HG03565 (cell line): ENCODE measurements around the gene PHF2.
A peak's percentile ranks its signal among the peaks of the same experiment; 100 is the strongest.

Experiments
- ATAC-seq: cut with Tn5 transposase; IDR thresholded peaks from one replicate; pipeline ENCODE4 v1.9.1; 2021; ENCODE audit warnings: mild to moderate bottlenecking, moderate library complexity; ENCODE audit not compliant: unreplicated experiment

Gene PHF2

DNA sequence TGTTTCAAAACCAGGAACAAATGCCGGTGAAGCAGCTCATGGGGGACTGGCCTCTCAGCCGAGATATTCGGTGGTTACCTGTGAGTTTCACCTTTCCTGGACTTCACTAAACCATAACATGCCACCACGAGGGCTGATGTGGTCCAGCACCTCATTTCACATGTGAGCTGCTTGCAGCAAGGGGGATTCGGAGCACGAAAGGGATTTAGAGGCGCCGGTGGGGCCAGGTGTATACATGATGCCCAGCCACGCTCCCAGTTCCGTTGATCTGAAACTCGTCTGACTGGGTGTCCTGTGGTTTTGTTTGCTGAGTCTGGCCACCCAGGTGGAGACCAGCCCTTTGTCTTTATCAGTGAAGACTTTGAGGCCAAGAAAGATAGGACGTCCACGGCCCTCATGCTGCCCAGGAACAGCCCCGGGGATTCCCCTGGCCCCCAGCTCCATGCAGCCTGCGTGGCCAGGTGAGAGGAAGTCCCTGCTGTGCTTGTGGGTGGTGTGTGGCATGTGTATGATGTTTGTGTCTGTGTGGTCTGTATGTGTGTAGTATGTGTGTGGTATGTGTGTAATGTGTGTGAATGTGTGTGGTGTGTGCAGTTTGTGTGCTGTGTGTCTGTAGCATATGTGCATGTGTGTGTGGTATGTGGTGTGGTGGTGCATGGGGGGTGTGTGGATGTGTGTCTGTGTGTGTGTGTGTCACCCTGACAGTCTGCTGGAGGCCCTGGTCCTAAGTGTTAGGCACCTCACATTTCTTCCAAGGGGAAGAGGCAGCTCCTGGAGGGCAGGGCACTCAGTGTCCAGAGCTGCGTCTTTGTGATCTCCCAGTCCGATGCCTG, 23.4 kb downstream of the PHF2 start:
- ATAC-seq = no peak

DNA sequence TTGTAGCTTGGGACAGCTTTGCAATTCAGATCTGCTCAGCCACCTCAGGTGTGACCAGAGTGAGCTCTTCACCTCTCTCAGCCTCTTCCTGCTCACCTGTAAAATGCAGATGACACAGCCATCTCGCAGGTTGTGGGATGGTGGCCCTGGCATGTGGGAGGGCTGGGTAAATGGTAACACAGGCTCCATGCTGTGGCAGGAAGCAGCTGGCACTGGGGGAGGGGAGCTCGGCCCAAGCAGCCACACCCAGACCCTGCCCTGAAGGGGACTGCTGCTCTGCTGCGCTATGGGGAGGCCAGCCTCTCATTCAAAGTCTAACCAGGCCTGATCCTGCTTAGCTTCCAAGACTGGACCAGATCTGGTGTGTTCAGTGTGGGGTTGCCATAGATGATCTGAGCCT, 24.1 kb downstream of the PHF2 start:
- no peak for ATAC-seq

DNA sequence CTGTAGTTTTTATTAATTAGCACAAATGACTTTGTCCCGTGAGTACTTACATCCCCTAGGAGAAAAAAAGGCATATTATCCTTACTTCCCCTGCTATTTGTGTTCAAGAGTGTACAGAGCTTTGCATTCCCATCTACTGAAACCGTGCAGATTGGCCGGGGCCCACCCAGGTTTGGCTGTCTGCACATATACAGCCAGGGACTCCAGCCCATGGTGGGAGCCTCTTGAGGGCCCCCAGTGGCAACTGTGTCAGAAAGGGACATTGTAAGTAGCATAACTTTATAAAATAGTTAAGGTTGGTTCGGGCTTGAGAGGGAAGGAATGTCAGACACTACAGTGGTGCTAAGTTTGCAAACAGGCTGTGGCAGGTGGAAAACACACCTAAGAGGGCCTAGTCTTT, 24.7 kb downstream of the PHF2 start:
- ATAC-seq = no peak

DNA sequence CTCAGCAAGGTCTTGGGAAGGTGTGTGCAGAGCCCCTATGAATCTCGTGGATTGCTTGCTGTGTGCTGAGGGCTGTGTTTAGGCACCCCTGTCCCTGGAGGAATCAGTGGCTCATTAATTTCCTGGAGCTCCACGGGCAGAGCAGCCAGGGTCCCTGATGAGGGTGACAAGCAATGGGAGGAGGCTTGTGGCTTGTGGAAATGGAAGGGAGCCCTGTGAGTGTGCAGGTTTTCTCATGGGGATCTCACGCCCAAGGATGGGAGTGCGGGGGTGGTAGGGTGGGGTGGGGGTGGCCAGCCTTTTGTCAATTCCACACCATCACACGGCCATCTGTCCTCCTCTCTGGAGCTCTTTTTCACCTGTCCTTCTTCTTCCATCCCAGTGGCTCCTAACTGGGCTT, 25.3 kb downstream of the PHF2 start:
- ATAC-seq = no peak

DNA sequence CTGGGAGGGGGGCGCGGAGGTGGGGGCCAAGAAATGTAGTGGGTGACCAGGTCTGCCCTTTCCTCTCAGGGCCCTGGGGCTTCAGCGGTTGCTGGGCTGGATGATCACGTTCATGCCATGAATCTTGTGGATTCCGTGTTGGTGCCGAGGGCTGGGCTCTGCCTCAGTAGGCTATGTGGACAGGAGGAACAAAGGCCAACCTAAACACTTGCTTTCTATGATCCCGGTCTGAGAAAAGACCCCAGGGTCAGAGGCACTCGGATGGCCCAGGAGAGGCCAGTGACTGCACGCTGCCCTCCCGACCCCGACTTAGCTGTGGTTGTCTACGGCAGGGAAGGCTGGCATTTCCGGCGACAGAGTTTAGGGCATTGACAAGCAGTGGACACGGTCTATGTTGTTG, 26.6 kb downstream of the PHF2 start:
- ATAC-seq = no peak

DNA sequence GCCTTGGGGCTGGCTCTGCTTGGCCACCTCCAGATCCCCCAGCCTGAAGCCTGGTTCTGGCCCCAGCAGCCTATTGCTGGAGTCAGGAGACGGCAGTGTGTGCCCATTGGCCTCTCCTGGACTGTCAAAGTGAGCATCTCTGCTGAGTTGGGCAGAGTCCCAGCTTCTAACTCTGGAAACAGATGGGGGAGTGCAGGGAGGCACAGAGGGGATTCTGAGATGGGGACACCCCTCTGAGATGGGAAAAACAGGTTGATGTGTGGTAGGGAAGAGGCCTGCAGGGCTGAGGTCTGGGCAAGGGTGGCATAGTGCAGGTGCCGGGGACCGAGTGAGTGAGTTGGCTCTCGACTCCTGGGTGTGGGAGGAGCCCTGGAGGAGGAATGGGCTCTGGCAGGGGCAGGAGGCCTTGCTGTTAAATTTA, 27.5 kb downstream of the PHF2 start:
- ATAC-seq = no peak

- ATAC-seq = no peak
Measured at GRCh38 chr9:93606187-93606586, 29.8 kb downstream of the PHF2 start.

DNA sequence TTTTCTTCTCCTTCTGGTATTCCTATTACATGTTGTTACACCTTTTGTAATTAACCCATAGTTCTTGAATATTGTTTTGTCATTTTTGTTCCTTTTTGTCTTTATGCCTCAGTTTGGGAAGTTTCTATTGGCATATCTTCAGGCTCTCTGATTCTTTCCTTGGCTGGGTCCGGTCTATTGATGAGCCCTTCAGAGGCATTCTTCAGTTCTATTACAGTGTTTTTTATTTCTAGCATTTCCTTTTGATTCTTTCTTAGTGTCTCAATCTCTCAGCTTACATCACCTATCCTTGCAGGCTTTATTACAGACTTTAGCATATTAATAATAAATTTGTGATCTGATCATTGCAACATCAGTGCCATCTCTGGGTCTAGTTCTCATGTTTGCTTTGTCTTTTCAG, 33.8 kb downstream of the PHF2 start:
- ATAC-seq = no peak

DNA sequence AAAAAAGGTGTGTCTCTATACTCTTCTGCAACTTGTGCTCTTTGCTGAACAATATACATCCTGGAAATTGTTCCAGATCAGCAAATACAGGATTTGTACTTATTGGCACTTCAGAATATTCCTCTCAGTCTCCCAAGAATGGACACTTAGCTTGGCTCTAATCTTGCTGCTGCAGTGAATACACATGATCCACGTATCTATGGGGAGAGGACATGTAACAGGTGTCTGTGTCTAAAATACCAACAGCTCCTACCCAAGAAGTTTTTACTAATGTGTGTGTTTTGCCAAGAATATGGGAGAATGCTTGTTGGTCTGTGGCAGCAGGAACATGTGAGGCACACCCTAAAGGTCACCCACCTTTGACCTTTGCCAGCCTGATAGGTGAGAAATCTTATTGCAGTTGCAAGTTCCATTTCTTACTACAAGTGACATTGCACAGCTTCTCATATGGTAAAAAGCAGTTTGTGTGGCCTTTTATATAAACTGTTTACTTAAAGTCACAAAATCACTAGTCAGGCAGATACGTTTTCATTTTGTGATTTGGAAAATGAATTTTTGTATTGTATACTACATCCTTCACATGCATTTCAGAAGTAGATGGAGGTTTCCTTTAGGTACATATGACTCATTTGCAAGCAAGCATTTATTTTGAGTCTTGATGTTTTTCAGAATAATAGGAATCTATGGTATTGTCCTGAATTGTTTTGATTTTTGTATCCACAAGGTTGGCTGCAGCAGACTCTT, 35.8 kb downstream of the PHF2 start:
- no peak for ATAC-seq

DNA sequence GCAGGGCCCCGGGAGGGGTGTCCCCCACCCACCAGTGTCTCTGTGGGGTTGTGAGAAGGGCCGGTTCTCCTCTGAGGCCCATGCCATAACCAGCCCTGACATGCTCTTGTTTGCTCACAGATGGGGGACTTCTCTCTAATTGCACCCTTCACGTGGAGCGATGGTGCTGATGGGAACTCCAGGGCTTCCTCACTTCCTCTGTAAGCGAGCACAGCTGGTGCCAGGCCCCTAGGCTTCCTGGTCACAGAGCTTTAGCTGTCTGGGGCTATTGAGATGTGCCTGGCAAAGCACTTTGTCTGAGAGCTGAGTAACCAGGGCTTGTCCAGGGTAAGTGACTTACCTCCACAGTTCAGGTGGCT, 36.4 kb downstream of the PHF2 start:
- peak; percentile 57 for ATAC-seq

GRCh38 chr9:93613174-93613573, 36.8 kb downstream of the PHF2 start:
- no peak for ATAC-seq

DNA sequence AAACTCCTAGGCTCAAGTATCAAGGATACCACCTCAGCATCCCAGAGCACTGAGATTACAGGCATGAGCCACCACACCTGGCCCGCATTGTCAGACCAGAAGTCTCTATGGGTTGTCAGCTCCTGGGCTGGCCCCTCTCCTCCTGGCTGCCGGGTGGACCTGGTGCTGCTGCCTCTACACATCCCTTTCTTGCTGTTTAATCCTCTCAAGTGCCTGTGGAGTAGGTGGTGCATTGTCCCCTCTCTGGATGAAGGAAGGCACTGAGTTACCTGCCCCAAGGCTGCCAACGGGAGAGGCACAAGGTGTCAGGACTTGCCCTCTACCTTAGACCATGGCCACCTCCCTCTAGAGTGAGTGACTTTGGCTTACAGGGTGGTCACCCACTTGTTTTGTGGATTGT, 37.4 kb downstream of the PHF2 start:
- ATAC-seq = no peak

DNA sequence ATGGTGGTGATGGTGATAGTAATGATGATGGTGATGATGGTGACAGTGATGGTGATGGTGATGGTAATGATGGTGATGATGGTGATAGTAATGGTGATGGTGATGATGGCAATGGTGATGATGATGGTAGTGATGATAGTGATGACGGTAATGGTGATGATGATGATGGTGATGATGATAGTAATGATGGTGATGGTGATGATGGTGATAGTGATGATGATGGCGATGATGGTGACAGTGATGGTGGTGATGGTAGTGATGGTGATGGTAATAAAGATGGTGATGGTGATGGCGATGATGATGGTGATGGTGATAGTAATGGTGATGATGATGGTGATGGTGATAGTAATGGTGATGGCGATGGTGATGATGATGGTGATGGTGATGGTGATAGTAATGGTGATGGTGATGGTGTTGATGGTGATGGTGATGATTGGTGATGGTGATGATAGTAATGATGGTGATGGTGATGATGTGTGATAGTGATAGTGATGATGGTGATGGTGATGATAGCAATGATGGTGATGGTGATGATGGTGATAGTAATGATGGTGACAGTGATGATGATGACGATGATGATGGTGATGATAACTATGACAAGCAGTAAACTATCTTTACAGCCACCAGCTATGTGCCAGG, 38.6 kb downstream of the PHF2 start:
- no peak for ATAC-seq

- ATAC-seq = no peak
Measured at GRCh38 chr9:93616044-93616443, 39.7 kb downstream of the PHF2 start.

- no peak for ATAC-seq
Measured at GRCh38 chr9:93617273-93617672, 40.9 kb downstream of the PHF2 start.

- no peak for ATAC-seq
Measured at GRCh38 chr9:93619272-93619775, 42.9 kb downstream of the PHF2 start.

DNA sequence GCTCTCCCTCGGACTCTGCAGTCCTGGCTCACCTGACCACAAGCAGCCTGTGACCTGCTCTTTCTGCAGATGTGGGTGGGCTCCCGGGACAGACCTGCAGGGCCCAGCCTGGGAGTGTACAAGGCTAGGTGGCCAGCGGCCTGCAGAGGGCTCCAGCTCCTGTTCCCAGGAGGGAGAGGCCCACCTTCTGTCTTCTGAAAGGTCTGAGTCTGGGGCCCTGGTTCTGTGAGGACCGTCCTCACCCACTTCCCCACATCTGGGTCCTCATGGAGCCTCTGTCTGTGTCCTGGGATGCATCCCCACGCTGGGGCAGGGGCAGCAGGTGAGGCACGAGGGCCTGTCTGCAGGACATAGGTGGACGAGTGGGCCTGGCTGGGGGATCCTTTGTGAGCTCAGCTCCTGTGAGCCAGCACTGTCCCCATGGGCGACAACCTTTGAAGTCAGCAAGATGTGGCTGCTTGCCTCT, 43.7 kb downstream of the PHF2 start:
- no peak for ATAC-seq

GRCh38 chr9:93620881-93621820, 44.8 kb downstream of the PHF2 start:
- ATAC-seq = no peak

DNA sequence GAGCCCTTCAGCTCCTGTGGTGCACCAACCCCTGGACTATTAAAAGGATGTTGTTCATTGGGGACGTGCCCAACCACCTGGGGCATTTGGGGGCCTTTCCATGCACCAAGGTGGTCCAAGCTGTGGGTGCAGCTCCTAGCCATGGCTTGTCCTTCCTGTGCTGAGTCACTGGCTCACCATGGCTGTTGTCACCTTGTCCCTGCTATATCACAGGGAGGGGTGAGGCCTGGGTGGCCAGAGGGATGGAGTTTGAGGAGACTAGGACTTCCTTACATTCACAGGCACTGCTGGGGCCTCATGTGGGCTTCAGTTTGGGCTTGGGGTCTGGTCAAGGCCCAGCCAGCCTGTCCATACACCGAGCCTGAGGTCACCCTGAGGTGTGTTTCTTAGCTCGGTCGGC, 45.5 kb downstream of the PHF2 start:
- no peak for ATAC-seq

DNA sequence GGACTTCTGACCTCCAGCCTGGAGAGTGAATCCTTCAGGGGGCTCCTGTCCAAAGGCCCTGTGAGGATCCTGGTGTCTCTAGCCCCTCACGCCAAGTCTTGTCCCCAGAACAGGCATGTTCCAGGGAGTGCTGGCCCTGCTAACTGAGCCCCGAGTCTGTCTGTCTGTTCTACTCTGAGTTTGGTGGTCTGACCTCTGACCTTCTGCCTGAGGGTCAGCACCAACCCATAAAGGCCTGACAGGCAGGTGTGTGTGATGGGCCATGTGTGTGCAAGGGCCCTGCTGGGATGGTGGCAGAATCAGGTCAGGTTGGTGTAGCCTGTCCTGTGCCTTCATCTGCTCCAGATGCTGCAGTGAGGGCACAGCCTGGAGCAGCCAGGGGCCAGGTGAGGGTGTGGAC, 46.3 kb downstream of the PHF2 start:
- no peak for ATAC-seq

GRCh38 chr9:93623753-93624152, 47.4 kb downstream of the PHF2 start:
- no peak for ATAC-seq
